NCI-H2196 treated with DMSO at 0.1 percent for 48 hours (cell line): ENCODE results near the gene FBXL19.
A peak's percentile ranks its signal among the peaks of the same experiment; 100 is the strongest.
"Not testable (repeated sequence)": the region's sequence is repeated elsewhere in the genome, so short reads cannot be mapped to it uniquely, and the experiment has no call there.

Source experiments
- DNase-seq: peaks from one replicate; lab custom pipeline; 2025; ENCODE audit not compliant: unreplicated experiment; lab: John Stamatoyannopoulos, UW

Gene FBXL19

GRCh38 chr16:30921748-30922419 lies 1.5 kb upstream of the FBXL19 start:
- DNase-seq: peak; percentile 90

GRCh38 chr16:30922420-30922959 lies 882 bp upstream of the FBXL19 start:
- peak; percentile 99 for DNase-seq

GRCh38 chr16:30922960-30923535 lies 324 bp upstream of the FBXL19 start:
- peak; percentile 99 for DNase-seq

GRCh38 chr16:30924076-30924912 lies 922 bp downstream of the FBXL19 start:
- DNase-seq: no peak

- DNase-seq: no peak
Measured at GRCh38 chr16:30924913-30925631, 1.7 kb downstream of the FBXL19 start.

GRCh38 chr16:30925632-30925987 lies 2.2 kb downstream of the FBXL19 start:
- DNase-seq: no peak

- DNase-seq: no peak
Measured at GRCh38 chr16:30925995-30926811, 2.8 kb downstream of the FBXL19 start.

- no peak for DNase-seq
Measured at GRCh38 chr16:30926937-30927788, 3.8 kb downstream of the FBXL19 start.

- peak; percentile 96 for DNase-seq
Measured at GRCh38 chr16:30927789-30928378, 4.5 kb downstream of the FBXL19 start.

- DNase-seq: no peak
Measured at GRCh38 chr16:30928390-30928789, 5.0 kb downstream of the FBXL19 start.

- no peak for DNase-seq
Measured at GRCh38 chr16:30929167-30929566, 5.8 kb downstream of the FBXL19 start.

- no peak for DNase-seq
Measured at GRCh38 chr16:30930160-30930571, 6.8 kb downstream of the FBXL19 start.

- no peak for DNase-seq
Measured at GRCh38 chr16:30931068-30931650, 7.8 kb downstream of the FBXL19 start.

- peak; percentile 34 for DNase-seq
Measured at GRCh38 chr16:30934827-30935557, 11.6 kb downstream of the FBXL19 start.

- no peak for DNase-seq
Measured at GRCh38 chr16:30937692-30938091, 14.3 kb downstream of the FBXL19 start.

- DNase-seq: not testable (repeated sequence)
Measured at GRCh38 chr16:30939571-30939970, 16.2 kb downstream of the FBXL19 start.

GRCh38 chr16:30941600-30942425 lies 18.4 kb downstream of the FBXL19 start:
- peak; percentile 68 for DNase-seq
